DMS153 (cell line): ENCODE results near the gene SOD3.

Experiments used
- DNase-seq: peaks from one replicate; lab custom pipeline; 2025; lab: John Stamatoyannopoulos, UW

Gene SOD3

GRCh38 chr4:24842356-24842755 is 47.0 kb downstream of the SOD3 start:
- peak; percentile 5 for DNase-seq

GRCh38 chr4:24843096-24843495 is 47.7 kb downstream of the SOD3 start:
- DNase-seq, result no peak

GRCh38 chr4:24845132-24845531 is 49.8 kb downstream of the SOD3 start:
- DNase-seq, result no peak

- no peak for DNase-seq
These were observed 50.5 kb downstream of the SOD3 start for GRCh38 chr4:24845902-24846301.

- DNase-seq, result peak; percentile 2
These were observed 51.3 kb downstream of the SOD3 start for GRCh38 chr4:24846716-24847115.

GRCh38 chr4:24849351-24849750 is 54.0 kb downstream of the SOD3 start:
- no peak for DNase-seq

- no peak for DNase-seq
These were observed 54.4 kb downstream of the SOD3 start for GRCh38 chr4:24849756-24850155.
